GM12891 (cell line): Measurements from ENCODE around the gene CD4.

Experiments
- PAX5 ChIP-seq: IDR thresholded peaks from 2 replicates; pipeline ENCODE4 v1.6.1; 2011; ENCODE audit warnings: low read length, moderate library complexity, mild to moderate bottlenecking; ENCODE audit not compliant: insufficient read depth, severe bottlenecking
- POLR2A ChIP-seq: IDR thresholded peaks from 2 replicates; pipeline ENCODE4 v1.6.1; 2011; ENCODE audit warnings: low read depth, low read length, control low read depth
- POLR2AphosphoS5 ChIP-seq: IDR thresholded peaks from 2 replicates; pipeline ENCODE4 v1.6.1; 2011; ENCODE audit warnings: low read depth, low read length, control low read depth
- POU2F2 ChIP-seq: IDR thresholded peaks from 2 replicates; pipeline ENCODE4 v1.6.1; 2011; ENCODE audit warnings: low read depth, mild to moderate bottlenecking, control low read depth, low read length, moderate library complexity
- SPI1 ChIP-seq: IDR thresholded peaks from 2 replicates; pipeline ENCODE4 v1.6.1; 2011; ENCODE audit warnings: low read depth, low read length, control low read depth
- TAF1 ChIP-seq: IDR thresholded peaks from 2 replicates; pipeline ENCODE4 v1.6.1; 2011; ENCODE audit warnings: low read depth, low read length, control low read depth

GRCh38 chr12:6745741-6746525 is 43.4 kb upstream of the CD4 start:
- TF ChIP-seq POLR2AphosphoS5: no peak
- no peak for TF ChIP-seq TAF1
- TF ChIP-seq SPI1: peak; percentile 93
- TF ChIP-seq POLR2A: peak; percentile 60
- TF ChIP-seq POU2F2: no peak
- no peak for TF ChIP-seq PAX5
